Common myeloid progenitor, CD34-positive (primary cell): Measurements from ENCODE around the gene DOCK2.
"Not testable (repeated sequence)": the region's sequence is repeated elsewhere in the genome, so short reads cannot be mapped to it uniquely, and the experiment has no call there.

Experiments
- CTCF ChIA-PET: fragments of 350-600 bp; sonication (Branson Sonifier 250); formaldehyde crosslinking; loops from one replicate; lab custom pipeline; 2021; ENCODE audit warnings: antibody characterized with exemption; lab: Charles Lee
- POLR2A ChIA-PET: fragments of 350-600 bp; sonication (Branson Sonifier 250); formaldehyde crosslinking; loops from one replicate; lab custom pipeline; 2021; ENCODE audit warnings: antibody characterized with exemption; lab: Charles Lee
- DNase-seq, 3 donors: peaks; one replicate each; pipeline versions ENCODE4 v3.0.0 to v3.0.0-alpha.2; 2013
- H3K27ac ChIP-seq, 2 experiments: 1 replicate in 1 of 2; 2 replicates in 1 of 2; pipeline ENCODE4 v1.7.0; 2013; ENCODE audit warnings: inconsistent platforms in 2 of 2, low read length in 2 of 2, mild to moderate bottlenecking in 2 of 2, low read depth in 1 of 2, moderate library complexity in 1 of 2; ENCODE audit not compliant: severe bottlenecking in 2 of 2, insufficient read depth in 1 of 2, poor library complexity in 1 of 2
- H3K27me3 ChIP-seq, 5 experiments: replicated peaks in 2 of 5; 1 replicate in 3 of 5; 2 replicates in 2 of 5; pipeline versions ENCODE4 v1.6.1 to v1.7.0; 2013; ENCODE audit warnings: low read length in 4 of 5, mild to moderate bottlenecking in 2 of 5, moderate library complexity in 2 of 5, inconsistent platforms in 1 of 5; ENCODE audit not compliant: insufficient read depth in 5 of 5, control insufficient read depth in 4 of 5
- H3K36me3 ChIP-seq, 4 experiments: 1 replicate in 2 of 4; 2 replicates in 2 of 4; pipeline versions ENCODE4 v1.6.1 to v1.7.0; 2013; ENCODE audit warnings: low read length in 3 of 4, control low read depth in 1 of 4, mild to moderate bottlenecking in 1 of 4; ENCODE audit not compliant: control insufficient read depth in 4 of 4, insufficient read depth in 4 of 4
- H3K4me1 ChIP-seq, 4 experiments: 1 replicate in 3 of 4; 2 replicates in 1 of 4; pipeline versions ENCODE4 v1.6.1 to v1.7.1; 2013; ENCODE audit warnings: low read length in 3 of 4, mild to moderate bottlenecking in 3 of 4, control low read depth in 1 of 4, inconsistent platforms in 1 of 4, moderate library complexity in 1 of 4; ENCODE audit not compliant: control insufficient read depth in 4 of 4, insufficient read depth in 4 of 4; ENCODE audit errors: control extremely low read depth in 1 of 4
- H3K4me3 ChIP-seq, 7 experiments: 1 replicate in 4 of 7; 2 replicates in 3 of 7; pipeline versions ENCODE4 v1.5.1 to v1.7.0; 2013; ENCODE audit warnings: mild to moderate bottlenecking in 7 of 7, low read length in 6 of 7, moderate library complexity in 6 of 7, inconsistent platforms in 2 of 7, low read depth in 2 of 7, control low read depth in 1 of 7; ENCODE audit not compliant: insufficient read depth in 4 of 7, control insufficient read depth in 1 of 7; ENCODE audit errors: extremely low read depth in 1 of 7
- H3K9me3 ChIP-seq, 5 experiments: 1 replicate in 4 of 5; 2 replicates in 1 of 5; pipeline versions ENCODE4 v1.6.1 to v1.7.1; 2013; ENCODE audit warnings: low read length in 4 of 5, mild to moderate bottlenecking in 2 of 5, inconsistent platforms in 1 of 5, low read depth in 1 of 5, moderate library complexity in 1 of 5; ENCODE audit not compliant: control insufficient read depth in 4 of 5, insufficient read depth in 2 of 5; ENCODE audit errors: control extremely low read depth in 1 of 5
- WGBS: methylation state at CpG from one replicate; pipeline ENCODE4 v1.1.5; 2013; ENCODE audit not compliant: insufficient coverage; 5-methylcytosine and 5-hydroxymethylcytosine counted together

The DOCK2 gene

GRCh38 chr5:169602535-169602934, 34.5 kb upstream of the DOCK2 start:
- no peak overlapping the region for H3K27ac ChIP-seq
- no peak overlapping the region for H3K4me3 ChIP-seq
- no peak for DNase-seq
- CTCF ChIA-PET, result no interaction called here
- H3K9me3 ChIP-seq, result no peaks in the 10 kb centered on the region
- peaks cover 7 to 53% (median 23%) of the 10 kb centered on the region in 4 experiments for H3K36me3 ChIP-seq
- POLR2A ChIA-PET, result no interaction called here
- no peaks in the 10 kb centered on the region for H3K27me3 ChIP-seq
- no peaks in the 10 kb centered on the region for H3K4me1 ChIP-seq

GRCh38 chr5:169606279-169606678, 30.8 kb upstream of the DOCK2 start:
- CTCF ChIA-PET, result no interaction called here
- 100% methylated on average over 1 of the region's 3 CpGs for WGBS
- H3K27me3 ChIP-seq, result no peaks in the 10 kb centered on the region
- no peak overlapping the region for H3K4me3 ChIP-seq
- H3K36me3 ChIP-seq, result peaks cover 7 to 23% (median 9%) of the 10 kb centered on the region in 4 experiments
- H3K27ac ChIP-seq, result no peak overlapping the region
- no peaks in the 10 kb centered on the region for H3K4me1 ChIP-seq
- POLR2A ChIA-PET, result no interaction called here
- H3K9me3 ChIP-seq, result peaks cover 0 to 4% (median 0%) of the 10 kb centered on the region in 5 experiments
- no peak for DNase-seq

GRCh38 chr5:169607882-169608281, 29.2 kb upstream of the DOCK2 start:
- no peaks in the 10 kb centered on the region for H3K27me3 ChIP-seq
- no peaks in the 10 kb centered on the region for H3K4me1 ChIP-seq
- ChIA-PET CTCF (no interaction called here), POLR2A (no interaction called here)
- H3K9me3 ChIP-seq, result peaks cover 0 to 4% (median 1%) of the 10 kb centered on the region in 5 experiments
- peaks cover 0 to 9% (median 3%) of the 10 kb centered on the region in 4 experiments for H3K36me3 ChIP-seq
- no peak for DNase-seq
- no peak overlapping the region for H3K4me3 ChIP-seq
- no CpG with 5 or more reads among the region's 2 CpGs for WGBS
- no peak overlapping the region for H3K27ac ChIP-seq

- no peaks in the 10 kb centered on the region for H3K27me3 ChIP-seq
- H3K9me3 ChIP-seq, result peaks cover 0 to 4% (median 1%) of the 10 kb centered on the region in 5 experiments
- CTCF ChIA-PET, result no interaction called here
- H3K27ac ChIP-seq, result no peak overlapping the region
- DNase-seq, result no peak
- POLR2A ChIA-PET, result no interaction called here
- peaks cover 0 to 3% (median 1%) of the 10 kb centered on the region in 4 experiments for H3K36me3 ChIP-seq
- no peak overlapping the region for H3K4me3 ChIP-seq
- no peaks in the 10 kb centered on the region for H3K4me1 ChIP-seq
- WGBS, result 97% methylated on average over 3 of the region's 3 CpGs
Observed at GRCh38 chr5:169609716-169610115, 27.4 kb upstream of the DOCK2 start.

GRCh38 chr5:169610606-169611005, 26.5 kb upstream of the DOCK2 start:
- DNase-seq, result no peak
- Histone ChIP-seq H3K4me1 (no peaks in the 10 kb centered on the region), H3K9me3 (peaks cover 0 to 4% (median 1%) of the 10 kb centered on the region in 5 experiments), H3K36me3 (peaks cover 0 to 3% (median 1%) of the 10 kb centered on the region in 4 experiments), H3K27me3 (no peaks in the 10 kb centered on the region), H3K27ac (no peak overlapping the region), H3K4me3 (no peak overlapping the region)
- ChIA-PET CTCF (no interaction called here), POLR2A (no interaction called here)
- WGBS, result 100% methylated on average over 4 of the region's 4 CpGs

GRCh38 chr5:169615561-169615960, 21.5 kb upstream of the DOCK2 start:
- Histone ChIP-seq H3K27ac (no peak overlapping the region), H3K27me3 (peaks cover 0 to 3% (median 0%) of the 10 kb centered on the region in 5 experiments), H3K4me3 (no peak overlapping the region), H3K36me3 (no peaks in the 10 kb centered on the region), H3K9me3 (peaks cover 0 to 3% (median 1%) of the 10 kb centered on the region in 5 experiments), H3K4me1 (no peaks in the 10 kb centered on the region)
- WGBS, result no CpG with 5 or more reads among the region's 1 CpG
- POLR2A ChIA-PET, result no interaction called here
- no peak for DNase-seq
- CTCF ChIA-PET, result no interaction called here

- CTCF ChIA-PET, H3K4me1 ChIP-seq, H3K36me3 ChIP-seq, H3K27ac ChIP-seq, H3K27me3 ChIP-seq, POLR2A ChIA-PET, H3K9me3 ChIP-seq, H3K4me3 ChIP-seq, DNase-seq: not testable (repeated sequence)
- WGBS, result 80% methylated on average over 1 of the region's 2 CpGs
Observed at GRCh38 chr5:169624307-169624706, 12.8 kb upstream of the DOCK2 start.
